Keratinocyte (primary cell): ENCODE measurements around the gene ALDH9A1. TPM values are rescaled to one million over a fixed set of nuclear protein-coding genes. Genes with fewer than 3 reads are reported as not detected.

Experiments used
- DNase-seq: peaks from one replicate; pipeline ENCODE4 v3.0.0-alpha.2; 2011; ENCODE audit warnings: low read depth, missing footprints, low spot score
- FAIRE-seq: peaks from 2 replicates; lab custom pipeline; 2011; peaks lifted over from hg19 to GRCh38; lab: Jason Lieb, UNC
- H2AFZ ChIP-seq: 2 replicates; pipeline ENCODE4 v1.6.0; 2012; ENCODE audit warnings: low read length, control low read depth, inconsistent platforms; ENCODE audit not compliant: control insufficient read depth
- H3K27ac ChIP-seq: 2 replicates; pipeline ENCODE4 v1.5.1; 2011; ENCODE audit warnings: low read length; ENCODE audit not compliant: control insufficient read depth, insufficient read depth
- H3K27me3 ChIP-seq: 3 replicates; pipeline ENCODE4 v1.6.0; 2011; ENCODE audit warnings: low read length; ENCODE audit not compliant: control insufficient read depth, insufficient read depth; ENCODE audit errors: extremely low read depth
- H3K36me3 ChIP-seq, 2 experiments: 2 replicates in 1 of 2; 3 replicates in 1 of 2; pipeline ENCODE4 v1.5.1; 2011; ENCODE audit warnings: low read length in 2 of 2, mild to moderate bottlenecking in 1 of 2; ENCODE audit not compliant: control insufficient read depth in 2 of 2, insufficient read depth in 2 of 2; ENCODE audit errors: extremely low read depth in 1 of 2
- H3K4me1 ChIP-seq: 3 replicates; pipeline ENCODE4 v1.5.1; 2011; ENCODE audit warnings: low read length; ENCODE audit not compliant: control insufficient read depth, insufficient read depth; ENCODE audit errors: extremely low read depth
- H3K4me2 ChIP-seq: 3 replicates; pipeline ENCODE4 v1.6.0; 2011; ENCODE audit warnings: low read depth, low read length; ENCODE audit not compliant: control insufficient read depth, insufficient read depth; ENCODE audit errors: extremely low read depth
- H3K4me3 ChIP-seq, 3 experiments: fragments of 200-600 bp in 1 of 3; sonication (generic) in 1 of 3; 2 replicates in 2 of 3; 3 replicates in 1 of 3; pipeline ENCODE4 v1.5.1; 2011 to 2016; ENCODE audit warnings: low read length in 3 of 3, mild to moderate bottlenecking in 3 of 3, control low read depth in 2 of 3, inconsistent platforms in 1 of 3, low read depth in 1 of 3, mixed read lengths in 1 of 3, mixed run types in 1 of 3, moderate library complexity in 1 of 3; ENCODE audit not compliant: control insufficient read depth in 2 of 3, insufficient read depth in 2 of 3; ENCODE audit errors: extremely low read depth in 1 of 3
- H3K79me2 ChIP-seq: 2 replicates; pipeline ENCODE4 v1.6.0; 2012; ENCODE audit warnings: low read length; ENCODE audit not compliant: control insufficient read depth, insufficient read depth
- H3K9ac ChIP-seq: 3 replicates; pipeline ENCODE4 v1.6.0; 2011; ENCODE audit warnings: low read length; ENCODE audit not compliant: control insufficient read depth, insufficient read depth; ENCODE audit errors: extremely low read depth
- H3K9me1 ChIP-seq: 3 replicates; pipeline ENCODE4 v1.6.0; 2011; ENCODE audit warnings: low read length; ENCODE audit not compliant: control insufficient read depth, insufficient read depth; ENCODE audit errors: extremely low read depth
- H3K9me3 ChIP-seq: 2 replicates; pipeline ENCODE4 v1.5.1; 2012; ENCODE audit warnings: low read depth, low read length; ENCODE audit not compliant: control insufficient read depth
- H4K20me1 ChIP-seq: 3 replicates; pipeline ENCODE4 v1.6.0; 2011; ENCODE audit warnings: low read length; ENCODE audit not compliant: control insufficient read depth, insufficient read depth; ENCODE audit errors: extremely low read depth
- CTCF ChIP-seq, 3 experiments: IDR thresholded peaks in 1 of 3; conservative IDR thresholded peaks in 1 of 3; optimal IDR thresholded peaks in 1 of 3; 2 replicates in 2 of 3; 3 replicates in 1 of 3; pipeline versions ENCODE3 to v1.5.1; 2011; ENCODE audit warnings: low read length in 3 of 3, mild to moderate bottlenecking in 3 of 3, moderate library complexity in 2 of 3, control low read depth in 1 of 3, inconsistent platforms in 1 of 3; ENCODE audit not compliant: insufficient read depth in 2 of 3; ENCODE audit errors: extremely low read depth in 1 of 3
- EZH2 ChIP-seq: IDR thresholded peaks from one replicate; pipeline ENCODE4 v1.6.1; 2012; ENCODE audit warnings: inconsistent platforms, mild to moderate bottlenecking, low read length, moderate library complexity
- dilution Hi-C: fragments of 300-500 bp; cut with MboI; formaldehyde crosslinking; loops from one replicate; pipeline ENCODE4 v1.7.0; 2020; ENCODE audit warnings: low sequenced_read_pairs; ENCODE audit not compliant: extremely low pct_ligation_motif_present
- polyA plus RNA-seq, 5 experiments: library from polyadenylated mRNA; depleted of rRNA in 3 of 5; stranded (reverse) in 3 of 5; stranded (forward) in 1 of 5; unstranded in 1 of 5; fragments of >200 nt; gene quantifications; 1 replicate in 1 of 5; 2 replicates in 3 of 5; 3 replicates in 1 of 5; pipeline versions ENCODE4 v1.2.1 to v1.2.3, GENCODE V29; 2011 to 2012; ENCODE audit warnings: missing spikeins in 2 of 5, low read depth in 1 of 5, low replicate concordance in 1 of 5

Gene ALDH9A1
- polyA plus RNA-seq, 1 donor (not counting 4 experiments of a cell fraction or from before 2014, with no cell fraction given), result 77.4 TPM

DNA sequence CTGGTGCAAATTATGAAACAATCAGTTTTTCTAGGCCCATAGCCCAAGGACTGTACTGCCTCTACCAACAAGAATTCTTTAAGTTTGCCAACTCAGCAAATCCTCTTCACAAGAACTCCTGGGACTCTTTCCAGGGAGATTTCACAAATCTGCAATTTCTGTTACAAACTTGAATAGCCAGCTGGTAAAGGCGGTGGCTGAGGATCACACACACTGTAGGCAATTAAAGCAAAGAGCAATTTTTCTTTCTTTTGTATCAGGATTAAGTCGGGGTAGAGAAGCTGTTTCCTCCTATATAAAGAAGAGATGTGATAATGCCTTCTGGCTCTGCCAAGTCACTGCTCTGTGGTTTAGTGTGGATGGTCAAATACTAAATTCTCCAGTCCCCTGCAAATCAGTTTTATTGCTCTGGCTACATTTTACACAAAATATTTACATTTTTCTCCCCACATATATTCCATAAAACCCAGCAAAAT, 1.7 kb downstream of the ALDH9A1 start:
- no peak for DNase-seq
- peak overlapping the region; percentile 22 for H3K27ac ChIP-seq
- H3K27me3 ChIP-seq, result no peaks in the 10 kb centered on the region
- no peak overlapping the region for H2AFZ ChIP-seq
- peak; percentile 23 for FAIRE-seq
- dilution Hi-C loops, result no loop called here
- no peaks in the 10 kb centered on the region for H4K20me1 ChIP-seq
- H3K4me1 ChIP-seq, result peaks cover 16% of the 10 kb centered on the region
- no peaks in the 10 kb centered on the region for H3K9me1 ChIP-seq
- H3K9me3 ChIP-seq, result no peaks in the 10 kb centered on the region
- no peaks in the 10 kb centered on the region for H3K36me3 ChIP-seq
- H3K4me3 ChIP-seq, result peak overlapping the region; percentile 81 to 87 (median 85)
- H3K4me2 ChIP-seq, result peak overlapping the region; percentile 83
- peaks cover 29% of the 10 kb centered on the region for H3K79me2 ChIP-seq
- TF ChIP-seq CTCF (optimal IDR thresholded peaks at IDR 0.05 in 1 of 3, IDR thresholded peaks at IDR 0.05 in 1 of 3, conservative IDR thresholded peaks at IDR 0.05 in 1 of 3; ENCODE audit: extremely low read depth in 1 of 3, insufficient read depth in 2 of 3, low read length in 3 of 3) (no peak), EZH2 (no peak)
- peak overlapping the region; percentile 13 for H3K9ac ChIP-seq

DNA sequence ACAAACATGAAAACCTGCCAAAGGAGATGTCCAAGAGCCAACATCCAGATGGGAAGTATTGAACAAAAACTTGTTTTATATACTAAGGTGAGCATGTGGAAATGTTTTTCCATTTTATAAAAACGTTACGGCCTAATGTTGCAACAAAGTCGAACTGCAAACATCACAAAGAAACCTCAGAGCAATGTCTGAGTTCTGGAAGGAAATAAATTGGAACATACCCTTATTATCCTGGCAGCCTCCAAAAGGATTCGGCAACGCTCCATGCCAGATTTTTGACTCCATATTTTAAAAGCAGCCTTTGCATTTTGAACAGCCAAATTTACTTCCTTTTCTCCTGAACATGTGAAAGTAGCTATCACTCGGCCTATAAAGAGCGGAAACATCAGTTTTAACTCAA, 3.3 kb downstream of the ALDH9A1 start:
- H3K9me1 ChIP-seq, result no peaks in the 10 kb centered on the region
- no peak overlapping the region for H3K4me2 ChIP-seq
- H3K79me2 ChIP-seq, result peaks cover 41% of the 10 kb centered on the region
- dilution Hi-C loops, result no loop called here
- DNase-seq (no peak), FAIRE-seq (no peak)
- no peaks in the 10 kb centered on the region for H3K27me3 ChIP-seq
- no peaks in the 10 kb centered on the region for H4K20me1 ChIP-seq
- H3K4me3 ChIP-seq, result no peak overlapping the region
- H3K9me3 ChIP-seq, result no peaks in the 10 kb centered on the region
- H3K36me3 ChIP-seq, result no peaks in the 10 kb centered on the region
- no peak for TF ChIP-seq EZH2
- no peak for TF ChIP-seq CTCF (optimal IDR thresholded peaks at IDR 0.05 in 1 of 3, IDR thresholded peaks at IDR 0.05 in 1 of 3, conservative IDR thresholded peaks at IDR 0.05 in 1 of 3; ENCODE audit: extremely low read depth in 1 of 3, insufficient read depth in 2 of 3, low read length in 3 of 3)
- H2AFZ ChIP-seq, result no peak overlapping the region
- peaks cover 16% of the 10 kb centered on the region for H3K4me1 ChIP-seq
- H3K27ac ChIP-seq, result no peak overlapping the region
- no peak overlapping the region for H3K9ac ChIP-seq
